Parathyroid adenoma (tissue), 2 donors: Measurements from ENCODE around the gene EVC.

ENCODE experiments used
- H2AFZ ChIP-seq: fragments of 300-600 bp; sonication (generic); one replicate; pipeline ENCODE4 v1.7.0; 2017; ENCODE audit warnings: antibody characterized with exemption, mild to moderate bottlenecking
- H3K27ac ChIP-seq: fragments of 300-600 bp; sonication (generic); one replicate; pipeline ENCODE4 v1.7.0; 2017
- H3K27me3 ChIP-seq: fragments of 300-600 bp; sonication (generic); one replicate; pipeline ENCODE4 v1.7.0; 2017; ENCODE audit warnings: low read length; ENCODE audit not compliant: control insufficient read depth, insufficient read depth
- H3K36me3 ChIP-seq: fragments of 300-600 bp; sonication (generic); one replicate; pipeline ENCODE4 v1.7.0; 2017; ENCODE audit warnings: low read length; ENCODE audit not compliant: control insufficient read depth, insufficient read depth
- H3K4me1 ChIP-seq: fragments of 300-600 bp; sonication (generic); one replicate; pipeline ENCODE4 v1.7.0; 2017; ENCODE audit warnings: control low read depth
- H3K4me2 ChIP-seq: fragments of 300-600 bp; sonication (generic); one replicate; pipeline ENCODE4 v1.7.0; 2017; ENCODE audit warnings: low read length
- H3K4me3 ChIP-seq: fragments of 300-600 bp; sonication (generic); one replicate; pipeline ENCODE4 v1.7.0; 2017; ENCODE audit warnings: low read depth, low read length
- H3K79me2 ChIP-seq: fragments of 300-600 bp; sonication (generic); one replicate; pipeline ENCODE4 v1.7.0; 2017; ENCODE audit warnings: control low read depth
- H3K9ac ChIP-seq: fragments of 300-600 bp; sonication (generic); one replicate; pipeline ENCODE4 v1.7.0; 2017; ENCODE audit warnings: mild to moderate bottlenecking
- H3K9me3 ChIP-seq: fragments of 300-600 bp; sonication (generic); one replicate; pipeline ENCODE4 v1.7.0; 2017; ENCODE audit warnings: low read length; ENCODE audit not compliant: control insufficient read depth
- CTCF ChIP-seq: fragments of 300-600 bp; sonication (generic); IDR thresholded peaks from one replicate; pipeline ENCODE4 v1.7.0; 2017; ENCODE audit warnings: antibody characterized with exemption, mild to moderate bottlenecking
- donor health status: primary hyperparathyroidism.

EVC gene

DNA sequence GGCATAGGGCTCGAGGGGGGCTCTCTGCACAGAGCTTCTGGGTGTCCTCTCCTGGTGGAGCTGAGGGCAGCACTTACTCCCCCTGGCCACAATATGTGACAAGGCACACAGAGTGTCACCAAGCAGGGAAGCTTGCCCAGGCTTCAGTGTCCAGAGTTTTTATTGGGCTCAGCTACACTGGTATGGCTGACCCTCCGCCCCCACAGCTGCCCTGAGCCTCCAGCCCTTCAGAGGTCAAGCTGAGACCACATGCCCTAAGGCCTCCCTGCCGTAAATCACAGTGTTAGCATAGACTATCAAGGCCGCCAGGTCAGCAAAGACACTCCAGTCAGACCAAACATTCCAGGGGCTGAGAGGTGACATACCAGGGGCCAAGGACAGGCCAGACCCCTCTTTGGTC lies 59.0 kb downstream of the EVC start:
- Histone ChIP-seq H3K4me1 (no peaks in the 10 kb centered on the region), H3K4me2 (no peak overlapping the region), H3K9ac (no peak overlapping the region), H3K27ac (no peak overlapping the region), H3K79me2 (no peaks in the 10 kb centered on the region), H3K4me3 (no peak overlapping the region), H2AFZ (no peak overlapping the region), H3K9me3 (no peaks in the 10 kb centered on the region), H3K27me3 (no peaks in the 10 kb centered on the region), H3K36me3 (no peaks in the 10 kb centered on the region)
- no peak for TF ChIP-seq CTCF

DNA sequence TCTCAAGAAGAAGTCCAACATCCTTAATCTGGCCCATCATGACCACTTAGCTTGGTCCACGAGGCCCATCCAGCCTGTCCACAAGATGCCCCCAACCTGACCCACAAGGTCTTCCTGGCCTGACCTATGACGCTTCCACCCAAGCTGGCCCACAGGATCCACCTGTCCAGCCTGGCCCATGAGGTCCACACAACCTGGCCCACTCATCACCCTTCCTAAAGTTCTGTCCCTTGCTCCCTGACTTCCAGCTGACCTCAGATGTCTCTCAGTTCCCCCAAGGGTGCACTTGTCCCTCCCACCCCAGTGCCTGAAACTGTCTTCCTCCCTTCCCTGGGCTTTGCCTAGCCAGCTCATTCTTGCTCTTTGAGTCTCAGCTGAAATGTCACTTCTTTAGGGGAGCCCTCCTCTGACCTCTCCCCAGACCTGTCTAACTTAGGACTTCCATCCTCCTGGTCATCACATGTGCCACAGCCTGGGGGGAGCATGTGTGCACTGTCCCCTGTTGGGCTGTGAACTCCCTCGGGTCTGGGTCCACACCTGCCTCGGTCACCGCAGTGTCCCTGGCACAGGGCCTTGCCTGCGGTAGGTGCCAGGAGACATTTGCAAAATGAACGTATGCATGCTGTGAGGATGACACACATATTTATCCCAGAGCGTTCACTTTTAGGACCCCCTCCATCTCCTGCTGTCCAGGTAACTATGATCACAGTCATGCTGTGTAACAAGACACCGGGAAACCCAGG lies 61.7 kb downstream of the EVC start:
- H3K9ac ChIP-seq = no peak overlapping the region
- H3K9me3 ChIP-seq = no peaks in the 10 kb centered on the region
- no peaks in the 10 kb centered on the region for H3K36me3 ChIP-seq
- no peak for TF ChIP-seq CTCF
- no peaks in the 10 kb centered on the region for H3K79me2 ChIP-seq
- no peak overlapping the region for H3K4me3 ChIP-seq
- H3K27ac ChIP-seq = no peak overlapping the region
- H2AFZ ChIP-seq = no peak overlapping the region
- H3K27me3 ChIP-seq = no peaks in the 10 kb centered on the region
- H3K4me1 ChIP-seq = no peaks in the 10 kb centered on the region
- H3K4me2 ChIP-seq = no peak overlapping the region

- no peak overlapping the region for H3K9ac ChIP-seq
- no peaks in the 10 kb centered on the region for H3K4me1 ChIP-seq
- no peaks in the 10 kb centered on the region for H3K27me3 ChIP-seq
- no peak overlapping the region for H3K4me3 ChIP-seq
- no peaks in the 10 kb centered on the region for H3K9me3 ChIP-seq
- H3K27ac ChIP-seq = no peak overlapping the region
- H3K36me3 ChIP-seq = no peaks in the 10 kb centered on the region
- no peak overlapping the region for H3K4me2 ChIP-seq
- no peak for TF ChIP-seq CTCF
- no peaks in the 10 kb centered on the region for H3K79me2 ChIP-seq
- H2AFZ ChIP-seq = no peak overlapping the region
These were observed 62.2 kb downstream of the EVC start for GRCh38 chr4:5773271-5773555.

- Histone ChIP-seq H3K4me2 (no peak overlapping the region), H3K4me3 (no peak overlapping the region), H3K36me3 (no peaks in the 10 kb centered on the region), H3K27me3 (no peaks in the 10 kb centered on the region), H3K9ac (no peak overlapping the region), H3K4me1 (no peaks in the 10 kb centered on the region), H3K27ac (no peak overlapping the region), H3K9me3 (no peaks in the 10 kb centered on the region), H3K79me2 (no peaks in the 10 kb centered on the region), H2AFZ (no peak overlapping the region)
- no peak for TF ChIP-seq CTCF
These were observed 63.5 kb downstream of the EVC start for GRCh38 chr4:5774416-5775036.

- Histone ChIP-seq H3K4me2 (no peak overlapping the region), H3K9ac (no peak overlapping the region), H3K36me3 (no peaks in the 10 kb centered on the region), H3K27me3 (no peaks in the 10 kb centered on the region), H3K79me2 (no peaks in the 10 kb centered on the region), H3K4me1 (no peaks in the 10 kb centered on the region), H3K9me3 (no peaks in the 10 kb centered on the region), H3K27ac (no peak overlapping the region), H3K4me3 (no peak overlapping the region), H2AFZ (no peak overlapping the region)
- TF ChIP-seq CTCF = no peak
These were observed 65.5 kb downstream of the EVC start for GRCh38 chr4:5776510-5776909.
